ENCODE results near the gene TGFA. TPM values are rescaled to one million over a fixed set of nuclear protein-coding genes. Genes with fewer than 3 reads are reported as not detected.

The TGFA gene
- total RNA-seq, 2 donors from 2014 or later = 2.0 to 3.2 TPM

- peaks cover 5% of the 10 kb centered on the region for H3K9me3 ChIP-seq (ENCODE audit: control insufficient read depth, low read length)
- no peak overlapping the region for H3K4me3 Mint-ChIP-seq
- no peak for TF ChIP-seq CTCF (conservative IDR thresholded peaks at IDR 0.05)
- H3K27ac Mint-ChIP-seq = no peak overlapping the region
- DNase-seq = no peak
- no peaks in the 10 kb centered on the region for H3K36me3 Mint-ChIP-seq (ENCODE audit: low read depth)
- no peak overlapping the region for H3K27ac ChIP-seq (ENCODE audit: low read depth, low read length)
- H3K9me3 Mint-ChIP-seq = no peaks in the 10 kb centered on the region
- 87 to 94% methylated on average over 6 to 7 of the region's 7 CpGs for WGBS, 2 experiments (ENCODE audit: insufficient coverage in 1 of 2, insufficient read length in 1 of 2)
- H3K27me3 ChIP-seq (ENCODE audit: control insufficient read depth, insufficient read depth, low read length, poor library complexity, severe bottlenecking) = no peaks in the 10 kb centered on the region
- H3K4me3 ChIP-seq (ENCODE audit: low read length) = no peak overlapping the region
- H3K27me3 Mint-ChIP-seq (ENCODE audit: insufficient read depth) = no peaks in the 10 kb centered on the region
- H3K36me3 ChIP-seq (ENCODE audit: control insufficient read depth, insufficient read depth, low read length) = no peaks in the 10 kb centered on the region
- no peaks in the 10 kb centered on the region for H3K4me1 ChIP-seq (ENCODE audit: control insufficient read depth, insufficient read depth, low read length)
- H3K9ac ChIP-seq (ENCODE audit: extremely low read depth, low read length, poor library complexity, severe bottlenecking) = no peak overlapping the region
- H3K4me1 Mint-ChIP-seq = no peaks in the 10 kb centered on the region
These were observed 43.1 kb upstream of the TGFA start for GRCh38 chr2:70596739-70597138.

- no peaks in the 10 kb centered on the region for H3K36me3 Mint-ChIP-seq (ENCODE audit: low read depth)
- H3K27ac Mint-ChIP-seq = no peak overlapping the region
- no peaks in the 10 kb centered on the region for H3K27me3 Mint-ChIP-seq (ENCODE audit: insufficient read depth)
- Histone ChIP-seq H3K4me1 (ENCODE audit: control insufficient read depth, insufficient read depth, low read length) (no peaks in the 10 kb centered on the region), H3K9me3 (ENCODE audit: control insufficient read depth, low read length) (peaks cover 5% of the 10 kb centered on the region), H3K9ac (ENCODE audit: extremely low read depth, low read length, poor library complexity, severe bottlenecking) (no peak overlapping the region), H3K27me3 (ENCODE audit: control insufficient read depth, insufficient read depth, low read length, poor library complexity, severe bottlenecking) (no peaks in the 10 kb centered on the region), H3K4me3 (ENCODE audit: low read length) (no peak overlapping the region), H3K36me3 (ENCODE audit: control insufficient read depth, insufficient read depth, low read length) (no peaks in the 10 kb centered on the region), H3K27ac (ENCODE audit: low read depth, low read length) (no peak overlapping the region)
- no peak overlapping the region for H3K4me3 Mint-ChIP-seq
- no peaks in the 10 kb centered on the region for H3K4me1 Mint-ChIP-seq
- DNase-seq = no peak
- 93 to 94% methylated on average over 5 to 6 of the region's 6 CpGs for WGBS, 2 experiments (ENCODE audit: insufficient coverage in 1 of 2, insufficient read length in 1 of 2)
- TF ChIP-seq CTCF (conservative IDR thresholded peaks at IDR 0.05) = no peak
- H3K9me3 Mint-ChIP-seq = no peaks in the 10 kb centered on the region
These were observed 42.7 kb upstream of the TGFA start for GRCh38 chr2:70596293-70596692.

- Histone ChIP-seq H3K4me1 (ENCODE audit: control insufficient read depth, insufficient read depth, low read length) (no peaks in the 10 kb centered on the region), H3K27me3 (ENCODE audit: control insufficient read depth, insufficient read depth, low read length, poor library complexity, severe bottlenecking) (no peaks in the 10 kb centered on the region), H3K4me3 (ENCODE audit: low read length) (no peak overlapping the region), H3K9me3 (ENCODE audit: control insufficient read depth, low read length) (no peaks in the 10 kb centered on the region), H3K27ac (ENCODE audit: low read depth, low read length) (no peak overlapping the region), H3K36me3 (ENCODE audit: control insufficient read depth, insufficient read depth, low read length) (no peaks in the 10 kb centered on the region), H3K9ac (ENCODE audit: extremely low read depth, low read length, poor library complexity, severe bottlenecking) (no peak overlapping the region)
- no peaks in the 10 kb centered on the region for H3K9me3 Mint-ChIP-seq
- no peak overlapping the region for H3K27ac Mint-ChIP-seq
- H3K4me1 Mint-ChIP-seq = no peaks in the 10 kb centered on the region
- no peak for TF ChIP-seq CTCF (conservative IDR thresholded peaks at IDR 0.05)
- peaks cover 2% of the 10 kb centered on the region for H3K27me3 Mint-ChIP-seq (ENCODE audit: insufficient read depth)
- no peak for DNase-seq
- WGBS, 2 experiments (ENCODE audit: insufficient coverage in 1 of 2, insufficient read length in 1 of 2) = 91 to 93% methylated on average over 6 to 7 of the region's 7 CpGs
- no peaks in the 10 kb centered on the region for H3K36me3 Mint-ChIP-seq (ENCODE audit: low read depth)
- no peak overlapping the region for H3K4me3 Mint-ChIP-seq
These were observed 29.5 kb upstream of the TGFA start for GRCh38 chr2:70583091-70583490.
